H54 (cell line): ENCODE measurements around the gene EMC8.

ENCODE experiments used
- DNase-seq: peaks from one replicate; pipeline ENCODE4 v3.0.0; 2011; ENCODE audit warnings: low spot score, mixed read lengths; ENCODE audit not compliant: insufficient read length
- FAIRE-seq: peaks from 3 replicates; lab custom pipeline; 2011; peaks lifted over from hg19 to GRCh38; lab: Jason Lieb, UNC
- POLR2A ChIP-seq: IDR thresholded peaks from 2 replicates; pipeline ENCODE4 v1.6.1; 2011; ENCODE audit warnings: low read depth, mild to moderate bottlenecking, low read length

Gene EMC8

DNA sequence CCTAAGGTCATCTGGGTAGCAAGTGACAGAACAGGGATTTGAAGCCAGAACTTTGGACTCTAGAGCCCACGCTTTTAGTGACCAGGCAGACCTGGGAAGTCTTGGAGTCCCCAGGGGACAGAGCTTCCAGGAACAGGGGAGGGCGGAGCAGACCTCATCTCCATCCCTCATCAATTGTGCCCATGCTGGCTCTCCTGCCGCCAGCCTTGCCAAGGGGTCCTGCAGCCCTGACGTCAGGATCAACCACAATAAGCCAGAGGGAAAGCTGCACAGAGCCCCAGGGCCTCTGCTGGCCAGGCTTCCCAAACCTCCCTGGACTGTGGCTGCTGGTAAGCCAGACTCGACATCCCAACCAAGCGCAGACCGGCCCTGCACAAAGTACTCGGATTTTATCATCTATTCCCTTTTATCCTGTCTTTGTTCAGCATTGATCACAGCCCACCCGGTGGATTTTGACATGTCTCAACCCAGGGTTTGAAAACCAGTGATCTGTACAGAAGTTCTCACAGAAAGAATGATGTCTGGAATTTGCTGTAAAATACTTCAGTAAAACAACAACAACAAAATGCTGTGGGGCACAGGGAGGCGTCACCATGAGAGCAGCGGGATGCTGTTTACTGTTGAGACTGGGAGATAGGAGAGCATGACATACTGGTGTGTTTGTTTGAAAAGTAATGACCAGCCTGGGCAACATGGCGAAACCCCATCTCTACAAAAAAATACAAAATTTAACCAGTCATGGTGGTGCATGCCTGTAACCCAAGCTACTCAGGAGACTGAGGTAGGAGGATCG, 60.2 kb downstream of the EMC8 start:
- DNase-seq (no peak), FAIRE-seq (no peak)
- TF ChIP-seq POLR2A = no peak

DNA sequence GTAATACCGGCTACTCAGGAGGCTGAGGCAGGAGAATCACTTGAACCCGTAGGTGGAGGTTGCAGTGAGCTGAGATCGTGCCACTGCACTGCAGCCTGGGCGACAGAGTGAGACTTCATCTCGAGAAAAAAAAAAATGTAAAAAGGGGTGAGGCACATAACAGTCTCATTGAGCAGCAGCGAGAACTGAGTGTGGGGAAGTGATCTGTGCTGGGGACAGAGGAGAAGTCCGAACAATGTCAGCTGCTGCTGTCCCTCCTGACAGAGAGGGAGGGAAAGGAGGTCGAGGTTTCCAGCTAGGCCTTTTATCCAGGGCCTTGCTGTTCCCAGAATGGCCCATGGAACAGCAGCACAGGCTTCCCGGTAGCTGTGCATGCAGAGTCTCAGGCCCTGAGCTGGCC, 62.4 kb downstream of the EMC8 start:
- no peak for DNase-seq
- TF ChIP-seq POLR2A = no peak
- FAIRE-seq = no peak

- no peak for FAIRE-seq
- no peak for DNase-seq
- TF ChIP-seq POLR2A = no peak
These were observed 63.4 kb downstream of the EMC8 start for GRCh38 chr16:85735946-85736345.

GRCh38 chr16:85735225-85735635, 64.1 kb downstream of the EMC8 start:
- TF ChIP-seq POLR2A = no peak
- DNase-seq = no peak
- no peak for FAIRE-seq

DNA sequence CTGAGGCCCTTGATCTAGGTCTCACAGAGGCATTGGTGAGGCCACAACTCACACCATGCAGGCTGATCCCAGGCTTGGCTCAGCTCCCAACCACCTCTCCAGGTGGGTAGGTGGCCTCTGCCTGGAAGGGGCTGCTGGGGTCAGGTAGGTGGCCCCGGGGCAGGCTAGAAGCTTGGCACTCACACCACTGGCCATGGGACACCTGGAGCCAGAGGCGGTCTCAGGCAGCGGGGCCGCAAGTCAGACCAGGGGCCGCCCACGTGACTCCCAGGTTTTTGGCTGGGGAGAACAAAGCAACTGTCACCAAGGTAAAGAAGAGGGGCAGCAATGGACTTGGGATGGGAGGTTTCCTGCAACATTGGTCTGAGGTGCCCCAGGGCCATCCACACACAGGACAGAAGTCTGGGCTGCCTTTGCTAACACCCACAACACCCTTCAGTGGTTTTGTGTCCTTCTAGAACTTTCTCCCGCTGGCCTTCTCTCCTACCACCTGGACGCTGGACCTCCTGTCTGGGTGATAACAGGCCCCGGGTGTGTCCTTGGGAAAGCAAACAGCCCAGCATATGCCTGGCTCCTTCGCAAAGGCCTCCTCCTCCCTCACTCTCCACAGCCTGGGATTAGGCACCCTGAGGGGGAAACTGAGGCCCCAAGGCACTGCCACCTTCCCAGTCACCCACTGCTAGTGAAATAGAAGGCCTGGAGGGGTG, 64.9 kb downstream of the EMC8 start:
- FAIRE-seq = no peak
- no peak for TF ChIP-seq POLR2A

DNA sequence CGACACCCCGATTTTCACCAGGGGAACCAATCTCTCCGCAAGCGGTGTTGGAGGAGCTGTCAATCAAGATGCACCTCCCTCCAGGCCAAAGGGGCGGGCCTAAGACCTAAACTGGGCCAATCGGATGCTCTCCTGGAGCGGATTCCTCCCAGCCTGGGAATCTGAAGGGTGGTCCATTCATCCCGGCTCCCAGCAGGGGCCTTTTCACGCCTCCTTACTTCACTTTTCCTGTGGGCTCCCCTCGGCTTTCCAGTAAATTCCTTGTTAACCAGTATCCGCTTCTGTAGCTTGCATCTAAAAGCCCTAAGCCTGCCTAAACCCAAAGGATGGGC, 65.5 kb downstream of the EMC8 start:
- no peak for TF ChIP-seq POLR2A
- DNase-seq = no peak
- FAIRE-seq = no peak

More for the DNA sequence above, 64.9 kb downstream of the EMC8 start:
- no peak for DNase-seq

DNA sequence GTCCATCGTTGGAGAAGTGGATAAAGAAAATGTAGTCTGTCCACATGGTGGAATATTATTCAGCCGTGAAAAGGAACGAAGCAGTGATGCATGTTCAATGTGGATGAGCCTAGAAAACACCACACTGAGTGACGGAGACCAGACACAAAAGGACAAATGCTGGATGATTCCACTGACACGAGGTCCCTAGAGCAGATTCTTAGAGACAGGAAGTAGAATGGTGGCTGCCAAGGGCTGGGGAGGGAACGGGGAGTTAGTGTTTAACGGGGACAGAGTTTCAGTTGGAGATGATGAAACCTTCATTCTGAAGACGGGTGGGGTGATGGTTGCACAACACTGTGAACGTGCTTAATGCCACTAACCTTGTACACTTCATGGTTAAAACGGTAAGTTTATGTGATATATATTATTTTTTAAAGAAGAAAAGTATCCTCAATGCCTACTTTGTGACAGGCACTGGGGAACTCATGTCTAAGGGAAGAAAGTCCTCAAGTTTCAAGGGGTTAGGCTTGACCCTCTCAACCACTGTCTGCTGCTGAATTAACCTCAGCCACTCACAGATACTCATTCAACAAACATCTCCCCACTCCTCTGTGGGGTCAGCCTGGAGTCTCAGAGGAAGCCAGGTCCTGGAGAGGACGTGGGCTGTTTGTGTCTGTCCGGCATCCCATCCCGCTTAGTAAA, 66.0 kb downstream of the EMC8 start:
- FAIRE-seq = no peak

GRCh38 chr16:85731179-85731578, 68.2 kb downstream of the EMC8 start:
- DNase-seq (no peak), FAIRE-seq (no peak)
- TF ChIP-seq POLR2A = no peak

More for the DNA sequence above, 66.0 kb downstream of the EMC8 start:
- TF ChIP-seq POLR2A = no peak
- no peak for DNase-seq

GRCh38 chr16:85730186-85730465, 69.2 kb downstream of the EMC8 start:
- FAIRE-seq (no peak), DNase-seq (no peak)
- TF ChIP-seq POLR2A = no peak

DNA sequence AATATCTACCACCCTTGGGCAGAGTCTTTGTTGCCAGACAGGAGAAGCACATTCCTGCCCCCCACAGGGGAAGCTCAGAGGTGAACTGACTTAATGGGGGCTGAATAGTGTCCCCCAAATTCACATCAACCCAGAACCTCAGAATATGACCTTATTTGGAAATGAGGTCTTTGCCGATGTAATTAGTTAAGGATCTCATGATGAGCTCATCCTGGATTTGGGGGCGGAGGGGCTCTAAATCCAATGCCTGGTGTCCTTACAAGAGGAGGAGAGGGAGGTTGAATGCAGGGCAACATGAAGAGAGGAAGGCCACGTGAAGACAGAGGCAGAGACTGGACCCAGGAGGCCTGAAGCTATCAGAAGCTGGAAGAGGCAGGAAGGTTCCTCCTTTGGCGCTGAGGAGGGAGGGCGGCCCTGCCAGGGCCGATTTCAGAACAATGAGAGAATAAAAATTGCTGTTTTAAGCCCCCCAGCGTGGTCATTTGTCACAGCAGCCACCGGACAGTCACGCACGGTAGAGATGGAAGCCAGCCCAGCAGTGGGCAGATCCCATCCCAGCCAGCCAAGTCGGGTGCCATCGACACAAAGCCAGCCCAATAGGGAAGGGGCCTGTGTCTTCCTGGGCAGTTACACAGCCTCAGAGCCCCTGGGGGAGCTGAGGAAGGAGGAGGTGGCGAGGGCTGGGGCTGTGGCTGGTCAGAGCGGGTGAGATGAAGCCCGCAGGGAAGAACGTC, 69.7 kb downstream of the EMC8 start:
- no peak for TF ChIP-seq POLR2A
- DNase-seq = no peak
- no peak for FAIRE-seq

DNA sequence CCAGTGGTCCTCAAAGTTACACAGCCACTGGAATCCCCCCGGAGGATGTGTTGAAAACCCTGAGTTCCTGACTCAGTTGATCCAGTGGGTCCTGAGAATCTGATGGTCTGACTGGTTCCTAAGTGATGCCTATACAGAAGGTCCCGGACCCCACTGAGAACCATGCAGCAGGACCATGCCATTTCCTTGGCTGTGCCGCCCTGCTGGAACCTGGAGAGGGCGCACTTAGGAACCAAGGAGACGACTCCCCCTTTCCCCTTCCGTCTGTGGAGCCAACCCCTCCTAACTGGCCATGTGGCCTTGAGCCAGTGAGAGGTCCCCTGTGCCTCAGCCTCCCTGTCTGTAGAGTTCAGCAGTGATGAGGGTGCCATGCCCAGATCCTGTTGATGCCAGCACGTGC, 70.5 kb downstream of the EMC8 start:
- TF ChIP-seq POLR2A = no peak
- FAIRE-seq (no peak), DNase-seq (no peak)
